SHP77 (cell line): ENCODE data around the gene NGEF.
"Not testable (repeated sequence)": the region's sequence is repeated elsewhere in the genome, so short reads cannot be mapped to it uniquely, and the experiment has no call there.

Experiments
- DNase-seq, 2 experiments: peaks; one replicate each; lab custom pipeline; 2025; lab: John Stamatoyannopoulos, UW

The NGEF gene

DNA sequence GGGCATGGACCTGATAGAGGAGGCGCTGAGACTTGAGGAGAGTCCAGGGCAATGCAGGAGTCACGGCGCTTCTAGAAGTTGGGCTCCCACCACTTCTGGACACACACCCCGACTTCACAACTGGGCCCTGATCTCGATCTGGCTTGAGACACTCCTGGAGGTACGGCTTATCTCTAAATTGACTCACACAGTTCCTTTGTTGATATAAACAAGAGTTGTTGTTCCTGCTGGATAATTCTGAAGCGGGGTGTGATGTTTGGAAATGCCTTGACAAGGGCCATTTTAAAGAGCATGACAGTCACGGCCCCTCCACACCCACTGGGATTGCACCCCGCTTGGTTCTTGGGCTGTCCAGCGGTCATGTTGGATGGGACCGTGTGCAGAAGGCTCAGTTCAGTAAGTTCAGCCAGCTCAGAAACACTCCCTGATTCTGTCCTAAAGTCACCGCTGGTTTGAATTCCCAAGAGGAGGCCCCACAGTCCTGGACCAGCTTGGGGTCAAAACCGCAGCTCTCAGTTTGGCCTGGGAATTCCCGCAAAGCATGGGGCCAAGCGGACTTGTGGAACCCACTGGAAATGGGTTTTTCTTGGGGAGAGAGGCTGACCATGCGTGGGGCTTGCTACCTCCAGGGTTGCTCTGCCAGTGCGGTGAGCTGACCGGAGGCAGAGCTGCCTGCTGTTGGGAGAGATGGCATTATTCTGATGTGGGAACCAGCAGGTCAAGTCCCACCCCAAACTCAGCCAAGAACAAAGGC lies 10.1 kb upstream of the NGEF start:
- no peak for DNase-seq

DNA sequence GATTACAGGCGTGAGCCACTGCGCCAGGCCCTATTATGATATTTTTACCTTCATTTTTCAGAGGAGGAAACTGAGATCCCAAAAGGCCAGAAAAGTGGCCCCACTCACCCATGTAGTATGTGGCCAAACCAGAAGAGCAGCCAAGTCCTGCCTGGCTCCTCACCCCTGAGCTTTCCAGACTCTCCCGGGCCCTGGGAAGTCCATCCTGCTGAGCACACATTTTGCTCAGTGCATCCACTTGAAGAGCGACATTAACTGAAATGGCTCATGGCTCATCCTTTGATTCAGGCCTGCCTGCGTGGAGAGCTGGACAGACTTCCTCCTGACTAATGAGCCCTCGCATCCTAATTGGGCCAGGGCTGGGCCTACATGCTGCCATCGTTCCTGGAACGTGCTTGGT lies 9.5 kb upstream of the NGEF start:
- no peak for DNase-seq

DNA sequence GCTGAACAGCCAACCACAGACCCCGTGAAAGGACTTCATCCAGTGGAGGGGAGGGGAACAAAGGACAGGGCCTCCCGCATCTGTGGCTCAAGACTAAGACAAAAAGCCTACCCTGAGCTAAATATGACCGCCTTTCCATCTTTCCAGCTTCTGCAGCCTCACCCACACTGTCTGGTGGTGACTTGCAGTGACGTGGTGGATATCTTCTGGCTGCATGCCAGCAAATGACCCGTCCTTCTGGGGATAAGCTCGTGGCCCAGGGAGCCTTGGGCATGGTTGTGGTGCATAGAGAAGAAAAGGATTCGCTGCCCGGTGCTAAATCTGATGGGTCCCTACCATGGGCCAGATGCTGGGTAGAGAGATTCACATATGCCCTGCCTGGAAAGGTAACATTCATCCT lies 8.7 kb upstream of the NGEF start:
- no peak for DNase-seq

DNA sequence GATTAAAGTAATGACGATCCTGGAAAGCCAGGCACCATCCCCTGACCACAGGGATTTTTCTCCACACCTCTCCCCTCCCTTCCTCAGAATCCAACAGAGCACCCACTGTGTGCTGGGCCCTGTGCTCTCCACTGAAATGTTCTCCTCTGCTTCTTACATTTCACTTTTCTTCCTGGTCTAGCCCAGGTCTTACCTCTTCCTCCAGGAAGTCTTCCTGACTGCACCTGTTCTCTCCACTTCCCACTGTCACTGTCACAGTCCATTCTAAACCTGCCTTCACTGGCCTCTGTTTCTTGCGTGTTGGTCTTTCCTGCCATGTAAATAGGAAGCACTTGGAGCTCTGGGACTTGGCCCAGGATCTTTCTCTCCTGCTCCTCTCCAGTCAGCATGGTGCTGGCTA lies 7.4 kb upstream of the NGEF start:
- DNase-seq, result no peak

DNA sequence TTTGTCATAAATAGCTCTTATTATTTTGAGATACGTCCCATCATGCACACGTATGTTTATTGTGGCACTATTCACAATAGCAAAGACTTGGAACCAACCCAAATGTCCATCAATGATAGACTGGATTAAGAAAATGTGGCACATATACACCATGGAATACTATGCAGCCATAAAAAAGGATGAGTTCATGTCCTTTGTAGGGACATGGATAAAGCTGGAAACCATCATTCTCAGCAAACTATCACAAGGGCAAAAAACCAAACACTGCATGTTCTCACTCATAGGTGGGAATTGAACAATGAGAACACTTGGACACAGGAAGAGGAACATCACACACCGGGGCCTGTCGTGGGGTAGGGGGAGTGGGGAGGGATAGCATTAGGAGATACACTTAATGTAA lies 6.6 kb upstream of the NGEF start:
- not testable (repeated sequence) for DNase-seq

DNA sequence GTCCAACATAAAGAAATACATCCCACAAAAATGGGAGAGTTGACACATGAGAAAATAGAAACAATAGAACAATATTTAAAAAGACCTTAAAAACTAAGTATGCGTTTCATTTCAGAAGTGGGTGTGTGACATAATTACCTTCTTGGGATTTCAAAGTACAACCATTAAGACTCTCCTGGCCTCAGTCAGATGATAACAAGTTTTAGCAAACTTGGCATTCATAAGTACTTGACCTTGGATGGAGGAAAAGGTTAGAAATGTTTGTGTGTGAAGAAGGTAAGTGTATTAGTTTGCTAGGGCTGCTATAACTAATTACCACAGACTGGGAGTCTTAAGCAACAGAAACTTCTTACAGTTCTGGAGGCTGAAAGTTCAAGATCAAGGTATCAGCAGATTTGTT lies 4.9 kb upstream of the NGEF start:
- no peak for DNase-seq

DNA sequence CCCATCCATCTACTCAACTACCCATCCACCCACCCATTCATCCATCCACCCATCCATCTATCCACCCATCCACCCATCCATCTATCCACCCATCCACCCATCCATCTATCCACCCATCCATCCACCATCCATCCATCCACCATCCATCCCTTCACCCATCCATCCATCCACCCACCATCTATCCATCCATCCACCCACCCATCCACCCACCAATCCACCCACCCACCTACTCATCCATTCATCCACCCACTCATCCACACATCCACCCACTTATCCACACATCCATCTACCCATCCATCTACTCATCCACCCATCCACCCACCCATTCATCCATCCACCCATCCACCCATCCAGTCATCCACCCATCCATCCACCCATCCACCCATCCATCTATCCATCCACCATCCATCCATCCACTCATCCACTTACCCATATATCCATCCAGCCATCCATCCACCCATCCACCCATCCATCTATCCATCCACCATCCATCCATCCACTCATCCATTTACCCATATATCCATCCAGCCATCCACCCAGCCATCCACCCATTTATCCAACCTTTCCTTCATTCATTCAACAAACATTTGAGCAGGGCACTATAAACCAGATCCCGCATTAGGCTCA lies 2.1 kb upstream of the NGEF start:
- DNase-seq, result no peak

DNA sequence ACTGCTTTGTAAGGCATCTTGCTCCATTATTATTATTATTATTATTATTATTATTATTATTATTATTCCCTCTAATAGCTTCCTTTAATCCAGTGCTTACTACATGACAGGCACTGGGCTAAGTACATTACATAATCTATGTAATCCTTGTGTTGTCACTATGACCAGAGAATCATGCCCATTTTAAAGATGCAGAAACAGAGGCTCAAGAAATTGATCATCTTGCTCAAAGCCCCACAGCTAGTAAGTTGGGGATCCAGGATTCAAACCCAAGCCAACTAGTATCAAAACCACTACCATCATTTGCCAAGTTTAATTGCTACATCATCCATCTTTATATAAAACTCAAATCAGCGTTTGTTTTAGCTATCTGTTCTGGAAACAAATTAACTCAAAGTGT lies 594 bp upstream of the NGEF start:
- DNase-seq, result no peak

DNA sequence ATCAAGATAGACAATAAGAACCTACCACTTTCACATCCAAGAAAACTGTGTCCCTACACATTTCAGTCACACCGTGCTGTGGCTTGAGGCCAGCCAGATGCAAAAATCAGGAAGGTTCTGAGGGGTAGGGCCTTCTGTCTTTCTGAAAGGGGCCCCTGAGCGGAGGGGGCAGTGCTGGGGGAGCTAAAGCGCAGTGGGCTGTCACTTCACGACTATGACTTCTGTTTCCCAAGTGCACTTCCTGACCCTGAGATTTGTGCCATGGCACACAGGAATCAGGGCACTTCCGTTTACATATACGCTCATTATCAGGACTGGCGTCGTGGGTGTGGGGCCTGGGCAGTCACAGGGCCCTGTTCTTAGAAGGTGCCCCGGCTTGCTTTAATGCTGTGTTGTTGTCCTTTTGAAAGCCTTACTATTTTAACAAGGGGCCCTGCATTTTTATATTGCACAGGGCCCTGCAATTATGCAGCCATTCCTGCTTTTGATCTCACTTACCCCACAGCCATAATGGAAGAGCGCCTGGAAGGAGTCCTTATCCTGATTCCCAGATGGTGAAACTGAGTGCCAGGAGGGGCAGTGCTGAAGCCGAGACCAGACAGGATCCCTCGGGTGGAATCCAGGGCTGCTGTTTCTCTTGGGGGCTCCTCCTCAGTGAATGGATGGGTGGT lies 620 bp downstream of the NGEF start:
- DNase-seq, result no peak

DNA sequence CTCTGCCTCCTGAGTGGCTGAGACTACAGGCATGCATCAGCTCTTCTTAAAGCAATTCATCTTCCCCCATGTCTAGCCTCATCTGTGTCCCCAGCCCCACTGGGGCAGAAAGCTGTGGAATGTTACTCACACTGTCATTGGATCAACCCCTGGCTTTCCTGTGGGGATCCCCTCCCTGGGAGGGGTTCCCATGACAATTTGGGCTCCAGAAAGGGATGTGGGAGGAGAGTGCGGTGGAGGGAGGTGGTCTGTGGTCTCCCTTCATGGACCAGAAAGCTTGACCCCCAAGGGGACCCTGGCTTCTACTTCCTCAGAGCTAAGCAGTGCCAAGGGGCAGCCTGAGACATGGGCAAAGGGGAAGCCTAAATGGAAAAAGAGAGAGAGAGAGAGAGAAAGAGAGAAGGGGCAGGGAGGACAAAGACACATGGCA lies 1.3 kb downstream of the NGEF start:
- no peak for DNase-seq

DNA sequence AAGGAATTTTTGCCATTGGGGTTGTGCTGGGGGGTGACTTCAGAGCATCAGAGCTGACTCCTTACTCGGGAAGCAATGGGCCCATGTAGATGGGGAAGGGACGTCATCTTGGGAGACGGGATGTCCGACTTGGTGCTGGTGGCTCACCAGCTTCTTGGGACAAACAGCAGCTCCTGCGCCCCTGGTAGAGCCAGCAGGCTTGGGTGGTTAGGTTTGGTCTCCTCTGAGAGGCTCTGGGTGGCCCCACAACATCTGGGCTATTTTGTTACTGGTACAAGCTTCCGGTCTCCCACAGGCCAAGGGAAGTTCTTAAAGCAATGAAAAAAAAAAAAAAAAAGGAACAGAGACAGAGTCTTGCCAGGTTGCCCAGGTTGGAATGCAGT lies 1.8 kb downstream of the NGEF start:
- no peak for DNase-seq

DNA sequence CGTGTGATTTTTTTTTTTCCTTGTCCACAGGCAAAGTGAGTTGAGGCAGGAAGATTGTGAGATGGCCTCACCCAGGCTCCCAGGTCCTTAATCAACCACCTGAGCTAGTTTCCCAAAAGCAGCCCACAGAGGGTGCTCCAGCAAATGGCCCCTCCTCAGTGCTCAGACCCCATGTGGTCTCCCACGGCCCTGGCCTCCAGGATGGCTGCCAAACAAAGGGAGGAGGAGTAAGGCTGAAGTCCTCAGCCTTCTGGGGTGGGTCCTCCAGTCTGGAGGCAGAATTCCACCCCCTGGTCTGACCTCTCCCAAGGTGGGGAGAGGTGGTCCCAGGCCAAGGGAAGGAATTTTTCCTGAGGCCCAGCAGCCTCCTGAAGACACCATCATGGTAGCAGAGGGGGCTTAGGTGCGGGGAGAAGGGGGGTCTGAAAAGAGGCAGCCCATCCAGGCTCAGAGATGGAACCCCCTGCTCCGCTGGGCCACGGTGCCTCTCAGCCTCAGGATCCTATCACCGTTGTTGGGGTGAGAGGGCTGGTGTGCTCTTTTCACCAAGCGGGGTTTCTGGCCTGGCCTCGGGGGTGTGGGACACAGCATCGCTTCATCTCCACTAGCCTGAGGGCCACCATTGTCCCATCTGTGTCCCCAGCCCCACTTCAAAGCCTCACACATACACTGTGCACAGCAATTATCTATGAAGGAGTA lies 2.3 kb downstream of the NGEF start:
- no peak for DNase-seq

DNA sequence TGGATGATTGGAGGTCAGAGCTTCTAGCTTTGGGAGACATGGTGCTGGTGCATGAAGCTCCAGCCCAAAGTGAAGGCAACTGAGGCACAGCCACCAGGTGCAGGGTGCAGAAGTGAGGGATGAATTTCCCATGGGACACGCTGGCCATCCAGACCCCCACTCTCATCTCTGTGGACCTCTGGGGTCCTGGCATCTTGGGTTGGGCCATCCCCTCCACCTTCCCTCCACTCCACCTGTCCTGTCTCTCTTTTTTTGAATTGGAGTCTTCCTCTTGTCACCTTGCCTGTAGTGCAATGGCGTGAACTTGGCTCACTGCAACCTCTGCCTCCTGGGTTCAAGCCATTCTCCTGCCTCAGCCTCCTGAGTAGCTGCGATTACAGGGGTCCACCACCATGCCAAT lies 3.4 kb downstream of the NGEF start:
- no peak for DNase-seq

DNA sequence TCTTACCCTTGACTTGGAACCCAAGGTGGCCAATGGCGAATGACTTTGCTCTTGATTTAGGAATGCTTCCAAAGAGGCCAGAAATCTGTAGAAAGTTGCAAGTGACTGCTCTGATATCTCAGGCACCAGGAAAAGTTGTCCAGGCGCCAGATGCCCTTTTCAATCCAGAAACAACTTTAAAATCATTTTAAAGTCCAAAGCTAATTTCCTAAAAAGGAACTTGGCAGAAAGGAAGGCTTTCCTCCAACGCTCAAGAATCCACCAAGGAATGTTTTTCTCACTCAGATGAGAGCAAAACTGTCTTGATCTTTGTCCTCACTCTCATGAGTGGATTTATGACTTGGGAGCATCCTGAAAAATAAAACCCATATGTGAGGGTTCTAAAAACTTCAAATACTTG lies 5.3 kb downstream of the NGEF start:
- no peak for DNase-seq

DNA sequence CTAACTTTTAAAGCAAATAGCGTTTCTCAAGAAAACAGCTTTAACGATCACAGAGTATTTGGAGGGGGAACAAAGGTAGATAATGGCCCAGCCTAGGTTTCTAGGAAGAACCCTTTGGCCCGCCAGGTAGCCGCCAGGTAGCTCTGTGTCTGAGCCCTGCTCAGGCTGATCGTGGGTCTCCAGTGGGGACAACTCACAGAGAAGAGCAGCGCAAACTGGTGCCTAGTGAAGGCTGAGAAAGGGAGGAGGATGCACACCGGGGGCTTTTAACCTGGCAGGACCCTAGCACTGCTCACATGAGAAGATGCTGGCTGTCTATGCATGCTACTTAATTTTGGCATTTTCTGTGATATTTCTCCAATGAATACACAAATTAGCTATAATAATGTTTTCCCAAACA lies 5.8 kb downstream of the NGEF start:
- DNase-seq, result no peak

DNA sequence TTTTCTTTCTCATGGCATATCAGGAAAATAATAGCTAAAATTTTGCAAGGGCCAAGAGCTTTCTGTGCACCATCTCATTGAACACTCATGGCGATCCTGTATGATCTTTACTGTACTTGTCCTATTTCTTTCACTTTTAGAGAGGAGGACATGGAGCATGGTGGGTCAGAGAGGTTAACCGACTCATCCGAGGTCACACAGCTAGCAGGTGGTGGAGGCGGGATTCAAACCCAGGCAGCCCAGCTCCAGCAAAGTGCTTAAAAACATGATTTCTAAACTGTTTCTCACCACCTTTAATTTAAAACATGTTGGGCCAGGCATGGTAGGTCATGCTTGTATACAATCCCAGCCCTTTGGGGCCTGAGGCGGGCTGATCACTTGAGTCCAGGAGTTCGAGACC lies 6.4 kb downstream of the NGEF start:
- DNase-seq, result no peak

DNA sequence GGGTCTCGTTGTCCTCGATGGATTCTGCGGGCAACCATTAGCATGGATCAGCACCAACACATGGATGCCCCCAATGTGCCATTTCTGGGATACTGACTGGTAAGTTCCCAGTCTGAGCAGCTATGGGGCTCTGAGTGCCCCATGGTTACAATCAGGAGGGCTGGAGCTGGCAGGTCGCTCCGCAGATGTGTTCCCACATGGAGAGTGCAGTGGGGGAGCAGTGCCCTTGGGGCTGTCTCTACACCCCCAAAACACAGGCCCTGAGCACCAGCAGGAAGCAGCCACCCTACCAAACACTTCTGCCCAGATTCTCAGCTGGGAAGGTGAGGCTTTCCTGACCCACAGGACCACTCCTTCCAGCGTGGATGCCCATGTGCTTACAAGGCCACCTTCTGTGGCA lies 8.0 kb downstream of the NGEF start:
- DNase-seq, result no peak

DNA sequence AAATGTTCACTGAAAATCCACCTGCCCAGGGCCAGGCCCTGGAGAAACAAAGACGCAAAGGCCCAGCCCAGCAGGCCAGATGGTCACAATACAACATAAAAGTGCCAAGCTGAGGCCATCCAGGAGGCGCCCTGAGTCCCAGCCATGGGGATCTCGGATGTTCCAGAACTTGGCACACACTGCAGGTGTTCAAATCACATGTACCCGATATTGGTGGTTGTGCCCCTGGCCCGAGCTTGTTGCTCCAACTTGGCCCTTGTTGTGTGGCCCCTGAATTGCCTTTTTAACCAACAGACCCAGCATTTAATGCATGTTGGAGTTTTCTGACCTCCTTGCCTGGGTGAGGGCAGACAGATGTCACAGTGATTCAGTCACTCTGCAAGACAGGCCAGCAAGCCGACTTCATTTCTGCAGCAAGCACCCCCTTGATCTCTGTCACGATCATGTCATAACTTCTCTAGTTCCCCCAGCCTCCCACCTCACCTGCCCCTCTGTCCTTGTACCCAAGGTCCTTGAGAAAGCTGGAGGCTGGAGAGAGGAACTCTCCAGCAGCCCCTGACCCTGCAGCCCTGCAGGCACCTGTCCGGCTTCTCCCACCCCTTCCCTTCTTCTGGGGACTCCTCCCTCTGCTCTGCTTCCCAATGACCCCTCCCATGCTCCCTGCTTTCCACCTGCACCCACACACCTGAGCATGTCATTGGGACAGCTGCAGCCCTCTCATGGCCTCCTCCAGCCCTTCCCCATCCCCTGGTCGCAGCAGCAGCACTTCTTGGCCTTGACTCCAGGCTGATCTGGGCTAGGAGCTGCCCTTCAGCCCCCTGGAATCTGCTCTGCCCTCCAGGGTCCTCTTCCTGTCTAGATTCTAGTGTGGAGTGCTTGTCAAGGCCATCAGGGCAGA lies 9.1 kb downstream of the NGEF start:
- no peak for DNase-seq

DNA sequence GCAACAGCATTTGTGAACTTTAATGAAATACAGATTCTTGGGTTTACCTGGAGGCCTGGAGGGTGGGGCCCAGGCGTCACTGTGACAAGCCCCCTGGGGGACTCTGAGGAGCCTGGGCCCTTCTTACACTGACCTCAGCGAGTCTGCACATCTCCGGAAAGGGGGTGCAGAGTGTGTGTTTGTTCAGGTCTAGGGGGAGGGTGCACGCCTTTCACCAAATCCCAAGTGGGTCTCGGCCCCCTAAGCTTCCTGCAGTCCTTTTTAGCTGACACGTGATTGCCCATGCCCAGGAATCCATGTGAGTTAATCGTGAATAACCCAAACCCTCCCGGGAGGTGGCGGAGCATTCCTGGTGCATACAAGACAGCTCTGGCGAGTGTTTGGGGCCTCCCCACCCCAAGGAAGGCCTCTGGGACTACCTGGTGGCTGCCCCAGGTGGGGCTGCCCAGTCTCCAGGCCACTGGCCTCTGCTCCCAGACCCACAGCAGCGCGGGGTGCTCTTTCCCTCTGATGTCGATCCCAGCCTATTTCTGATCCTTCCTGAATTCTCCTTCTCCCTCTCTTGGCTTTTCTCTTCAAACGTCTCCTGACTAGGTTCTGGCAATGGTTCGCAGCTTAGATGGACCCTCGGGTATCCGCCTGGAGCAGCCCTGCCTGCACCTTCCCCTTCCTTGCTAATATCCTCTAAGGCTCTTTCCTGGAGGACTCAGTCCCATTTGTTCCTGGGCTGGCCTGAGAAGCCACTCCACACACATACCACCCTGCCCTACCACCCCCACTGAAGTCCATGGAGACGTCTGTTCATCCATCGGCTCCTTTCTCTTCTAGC lies 10.0 kb downstream of the NGEF start:
- no peak for DNase-seq

DNA sequence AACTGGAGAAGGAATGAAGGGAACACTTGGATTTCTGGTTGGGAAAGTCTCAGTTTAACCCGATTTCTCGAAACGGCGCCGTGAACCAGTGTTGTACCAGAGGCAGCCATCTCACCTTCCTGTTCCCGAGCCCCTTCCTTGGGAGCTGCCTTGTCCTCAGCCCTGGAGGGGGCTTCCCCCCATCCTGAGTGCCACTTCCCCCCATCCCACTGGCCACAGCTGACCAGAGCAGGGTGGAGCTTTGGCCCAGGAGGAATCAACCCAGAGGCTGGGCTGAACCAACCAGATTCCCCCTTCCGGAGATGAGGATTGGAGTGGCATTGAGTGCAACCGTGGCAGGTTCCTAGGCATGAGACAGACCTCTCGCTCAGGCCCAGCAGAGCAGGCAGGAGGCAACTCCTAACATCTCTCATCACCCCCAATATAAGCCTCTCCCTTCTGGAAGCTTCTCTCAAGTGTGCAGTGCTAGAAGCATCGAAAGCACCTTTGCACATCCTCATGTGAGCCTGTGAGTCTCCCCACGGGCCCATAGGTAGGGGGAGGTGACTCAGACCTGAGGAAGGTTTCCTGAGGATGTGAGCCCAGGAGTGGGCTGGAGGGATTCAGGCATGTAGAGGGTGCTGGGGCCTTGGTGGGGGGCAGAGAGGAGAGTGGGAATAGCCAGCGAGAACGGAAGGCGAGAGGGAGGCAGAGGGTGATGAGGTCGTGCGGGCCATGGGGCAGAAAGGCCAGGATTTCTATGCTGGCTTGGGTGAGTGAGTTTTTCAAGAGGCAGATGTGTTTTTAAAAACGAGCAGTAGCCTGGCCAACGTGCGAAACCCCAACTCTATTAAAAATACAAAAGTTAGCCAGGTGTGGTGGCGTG lies 11.9 kb downstream of the NGEF start:
- DNase-seq, result no peak
